Suprapubic skin (tissue), 4 donors: ENCODE measurements around the gene ARL10. TPM values are rescaled to one million over a fixed set of nuclear protein-coding genes. Genes with fewer than 3 reads are reported as not detected.

Experiments
- DNase-seq, 2 donors: peaks; one replicate each; pipeline ENCODE4 v3.0.0-alpha.2; 2019; ENCODE audit warnings: low spot score in 2 of 2
- H3K27ac ChIP-seq: fragments of 200-600 bp; sonication (generic); one replicate; pipeline ENCODE4 v1.5.1; 2019
- H3K27me3 ChIP-seq: fragments of 200-600 bp; sonication (generic); one replicate; pipeline ENCODE4 v1.5.1; 2019
- H3K36me3 ChIP-seq: fragments of 200-600 bp; sonication (generic); one replicate; pipeline ENCODE4 v1.5.1; 2019
- H3K4me1 ChIP-seq: fragments of 200-600 bp; sonication (generic); one replicate; pipeline ENCODE4 v1.5.1; 2019
- H3K4me3 ChIP-seq: fragments of 200-600 bp; sonication (generic); one replicate; pipeline ENCODE4 v1.5.1; 2019; ENCODE audit warnings: mild to moderate bottlenecking
- H3K9me3 ChIP-seq: fragments of 200-600 bp; sonication (generic); one replicate; pipeline ENCODE4 v1.5.1; 2019
- CTCF ChIP-seq, 2 donors: fragments of 200-600 bp in 1 of 2; fragments of 450-650 bp in 1 of 2; sonication (generic) in 1 of 2; IDR thresholded peaks; one replicate each; pipeline ENCODE4 v1.5.1; 2016 to 2019; ENCODE audit warnings: antibody characterized with exemption in 2 of 2, mild to moderate bottlenecking in 1 of 2, moderate library complexity in 1 of 2
- EP300 ChIP-seq: sonication (generic); formaldehyde crosslinking; IDR thresholded peaks from one replicate; pipeline ENCODE4 v1.6.1; 2017; ENCODE audit warnings: antibody characterized with exemption
- POLR2A ChIP-seq, 2 donors: fragments of 450-650 bp; IDR thresholded peaks; one replicate each; pipeline ENCODE4 v1.6.1; 2017; ENCODE audit warnings: antibody characterized with exemption in 2 of 2, mild to moderate bottlenecking in 2 of 2, moderate library complexity in 2 of 2
- POLR2AphosphoS5 ChIP-seq, 3 donors: sonication (generic); formaldehyde crosslinking; IDR thresholded peaks; one replicate each; pipeline ENCODE4 v1.6.1; 2017; ENCODE audit warnings: antibody characterized with exemption in 3 of 3
- WGBS: methylation state at CpG from one replicate; pipeline ENCODE4 v1.1.5; 2018; 5-methylcytosine and 5-hydroxymethylcytosine counted together
- total RNA-seq, 4 donors: library from RNA; depleted of rRNA; stranded (reverse); fragments of >200 nt; gene quantifications; one replicate each; pipeline ENCODE4 v1.1.0, GENCODE V29; 2016

The ARL10 gene
- total RNA-seq, 4 donors from 2014 or later, result 7.1 to 36.4 (median 21.2) TPM

- H3K9me3 ChIP-seq, result no peaks in the 10 kb centered on the region
- H3K36me3 ChIP-seq, result no peaks in the 10 kb centered on the region
- TF ChIP-seq POLR2A (IDR thresholded peaks at IDR 0.05) (no peak), EP300 (no peak), POLR2AphosphoS5 (IDR thresholded peaks at IDR 0.05) (no peak), CTCF (IDR thresholded peaks at IDR 0.05) (no peak)
- peaks cover 45% of the 10 kb centered on the region for H3K4me1 ChIP-seq
- peak overlapping the region; percentile 98 for H3K27ac ChIP-seq
- 66% methylated on average over 9 of the region's 11 CpGs for WGBS
- DNase-seq, result no peak
- H3K4me3 ChIP-seq, result peak overlapping the region; percentile 96
- no peaks in the 10 kb centered on the region for H3K27me3 ChIP-seq
Observed at GRCh38 chr5:176416965-176417364, 51.7 kb downstream of the ARL10 start.

DNA sequence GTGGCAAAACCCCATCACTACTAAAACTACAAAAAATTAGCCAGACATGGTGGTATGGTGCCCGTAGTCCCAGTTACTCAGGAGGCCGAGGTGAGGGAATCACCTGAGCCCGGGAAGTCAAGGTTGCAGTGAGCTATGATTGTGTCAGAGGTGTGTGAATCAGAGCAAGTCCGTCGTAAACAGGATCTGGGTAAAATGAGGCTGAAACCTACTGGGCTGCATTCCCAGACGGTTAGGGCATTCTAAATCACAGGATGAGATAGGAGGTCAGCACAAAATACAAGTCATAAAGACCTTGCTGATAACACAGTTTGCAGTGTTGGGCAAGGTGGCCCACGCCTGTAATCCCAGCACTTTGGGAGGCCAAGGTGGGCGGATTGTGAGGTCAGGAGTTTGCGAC, 53.0 kb downstream of the ARL10 start:
- no peaks in the 10 kb centered on the region for H3K27me3 ChIP-seq
- no peak overlapping the region for H3K4me3 ChIP-seq
- H3K9me3 ChIP-seq, result no peaks in the 10 kb centered on the region
- H3K4me1 ChIP-seq, result peaks cover 32% of the 10 kb centered on the region
- no peak for TF ChIP-seq POLR2A (IDR thresholded peaks at IDR 0.05)
- no peak for TF ChIP-seq EP300
- TF ChIP-seq CTCF (IDR thresholded peaks at IDR 0.05), result no peak
- no peak for TF ChIP-seq POLR2AphosphoS5 (IDR thresholded peaks at IDR 0.05)
- H3K36me3 ChIP-seq, result no peaks in the 10 kb centered on the region
- no peak for DNase-seq
- WGBS, result 91% methylated on average over 9 of the region's 9 CpGs
- no peak overlapping the region for H3K27ac ChIP-seq

DNA sequence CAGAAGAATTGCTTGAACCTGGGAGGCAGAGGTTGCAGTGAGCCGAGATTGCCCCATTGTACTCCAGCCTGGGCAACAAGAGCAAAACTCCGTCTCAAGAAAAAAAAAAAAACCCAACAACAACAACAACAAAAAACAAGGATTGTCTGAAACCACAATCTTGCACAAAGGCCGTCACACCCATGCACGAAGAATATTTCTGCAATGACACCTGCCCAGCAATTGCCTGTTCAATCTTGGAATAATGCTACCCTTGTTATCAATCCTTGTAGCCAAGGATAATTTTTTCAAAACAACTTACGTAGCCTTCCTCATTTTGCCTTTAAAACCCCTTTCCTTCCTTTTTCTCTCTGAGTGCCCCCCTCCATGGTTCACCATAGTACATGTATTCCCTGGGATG, 54.8 kb downstream of the ARL10 start:
- TF ChIP-seq EP300 (no peak), POLR2AphosphoS5 (IDR thresholded peaks at IDR 0.05) (no peak), CTCF (IDR thresholded peaks at IDR 0.05) (no peak), POLR2A (IDR thresholded peaks at IDR 0.05) (no peak)
- Histone ChIP-seq H3K27me3 (no peaks in the 10 kb centered on the region), H3K27ac (no peak overlapping the region), H3K36me3 (no peaks in the 10 kb centered on the region), H3K4me3 (no peak overlapping the region), H3K4me1 (peaks cover 14% of the 10 kb centered on the region), H3K9me3 (no peaks in the 10 kb centered on the region)
- WGBS, result 89% methylated on average over 5 of the region's 5 CpGs
- no peak for DNase-seq

DNA sequence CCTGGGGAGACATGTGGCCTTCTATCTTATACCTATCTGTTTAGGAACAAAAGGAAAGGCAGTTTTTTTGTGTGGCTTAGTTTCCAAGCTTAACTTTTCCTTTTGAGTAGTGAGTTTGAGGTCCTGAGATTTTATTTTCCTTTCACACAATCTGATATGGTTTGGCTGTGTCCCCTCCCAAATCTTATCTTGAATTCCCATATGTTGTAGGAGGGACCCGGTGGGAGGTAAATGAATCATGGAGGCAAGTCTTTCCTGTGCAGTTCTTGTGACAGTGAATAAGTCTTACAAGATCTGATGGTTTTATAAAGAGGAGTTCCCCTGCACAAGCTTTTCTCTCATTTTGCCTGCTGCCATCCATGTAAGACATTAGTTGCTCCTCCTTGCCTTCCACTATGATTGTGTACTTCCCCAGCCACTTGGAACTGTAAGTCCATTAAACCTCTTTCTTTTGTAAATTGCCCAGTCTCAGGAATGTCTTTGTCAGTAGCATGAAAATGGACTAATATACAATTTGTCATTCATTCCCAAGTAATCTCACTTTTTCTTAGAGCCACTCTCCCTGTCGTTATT, 55.8 kb downstream of the ARL10 start:
- Histone ChIP-seq H3K4me1 (peaks cover 6% of the 10 kb centered on the region), H3K27me3 (no peaks in the 10 kb centered on the region), H3K4me3 (no peak overlapping the region), H3K36me3 (no peaks in the 10 kb centered on the region), H3K27ac (no peak overlapping the region), H3K9me3 (no peaks in the 10 kb centered on the region)
- TF ChIP-seq POLR2AphosphoS5 (IDR thresholded peaks at IDR 0.05) (no peak), EP300 (no peak), POLR2A (IDR thresholded peaks at IDR 0.05) (no peak), CTCF (IDR thresholded peaks at IDR 0.05) (no peak)
- WGBS, result 73% methylated on average over 2 of the region's 2 CpGs
- DNase-seq, result no peak

DNA sequence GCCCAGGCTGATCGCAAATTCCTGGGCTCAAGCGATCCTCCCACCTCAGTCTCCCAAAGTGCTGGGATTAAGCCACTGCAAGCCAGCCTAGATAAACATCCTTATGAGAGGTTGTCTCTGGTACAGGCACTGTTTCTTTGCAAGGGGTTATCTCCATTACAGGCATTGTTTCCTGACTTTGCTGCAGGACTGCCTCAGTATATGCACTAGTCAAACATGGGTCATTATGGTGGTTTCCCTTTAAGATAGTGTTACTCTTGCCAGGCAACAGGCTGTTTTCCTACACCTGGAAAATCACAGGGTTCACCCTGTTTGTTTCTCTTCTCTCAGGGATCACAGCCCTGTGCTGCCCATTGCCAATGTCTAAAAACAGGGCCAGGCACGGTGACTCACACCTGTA, 58.9 kb downstream of the ARL10 start:
- H3K27me3 ChIP-seq, result no peaks in the 10 kb centered on the region
- no peak for DNase-seq
- TF ChIP-seq CTCF (IDR thresholded peaks at IDR 0.05) (no peak), POLR2AphosphoS5 (IDR thresholded peaks at IDR 0.05) (no peak), EP300 (no peak), POLR2A (IDR thresholded peaks at IDR 0.05) (no peak)
- H3K27ac ChIP-seq, result no peak overlapping the region
- H3K9me3 ChIP-seq, result no peaks in the 10 kb centered on the region
- no peaks in the 10 kb centered on the region for H3K36me3 ChIP-seq
- no peak overlapping the region for H3K4me3 ChIP-seq
- H3K4me1 ChIP-seq, result no peaks in the 10 kb centered on the region
- 63% methylated on average over 3 of the region's 3 CpGs for WGBS
